T-helper 2 cell treated with Interferon-gamma antibody and Interleukin-4, amounts not matched to agents 5 μg/mL and 100 μg/mL, for 36 hours (primary cell): ENCODE data around the gene SMYD2.
A peak's percentile ranks its signal among the peaks of the same experiment; 100 is the strongest.

ENCODE experiments used
- DNase-seq: peaks from one replicate; pipeline ENCODE4 v3.0.0; 2021; ENCODE audit warnings: low spot score
- H3K27ac Mint-ChIP-seq: one replicate; pipeline ENCODE4 v1.8.0; 2021; ENCODE audit warnings: mild to moderate bottlenecking, mixed read lengths
- H3K27me3 Mint-ChIP-seq: one replicate; pipeline ENCODE4 v1.8.0; 2021; ENCODE audit warnings: low read depth, mixed read lengths
- H3K36me3 Mint-ChIP-seq: one replicate; pipeline ENCODE4 v1.8.0; 2021; ENCODE audit warnings: low read depth, mixed read lengths
- H3K4me1 Mint-ChIP-seq: one replicate; pipeline ENCODE4 v1.8.0; 2021; ENCODE audit warnings: low read depth, mixed read lengths
- H3K4me3 Mint-ChIP-seq: one replicate; pipeline ENCODE4 v1.8.0; 2022; ENCODE audit warnings: mild to moderate bottlenecking, moderate library complexity, mixed read lengths
- H3K9me3 Mint-ChIP-seq: one replicate; pipeline ENCODE4 v1.8.0; 2021; ENCODE audit warnings: mixed read lengths

SMYD2 gene

DNA sequence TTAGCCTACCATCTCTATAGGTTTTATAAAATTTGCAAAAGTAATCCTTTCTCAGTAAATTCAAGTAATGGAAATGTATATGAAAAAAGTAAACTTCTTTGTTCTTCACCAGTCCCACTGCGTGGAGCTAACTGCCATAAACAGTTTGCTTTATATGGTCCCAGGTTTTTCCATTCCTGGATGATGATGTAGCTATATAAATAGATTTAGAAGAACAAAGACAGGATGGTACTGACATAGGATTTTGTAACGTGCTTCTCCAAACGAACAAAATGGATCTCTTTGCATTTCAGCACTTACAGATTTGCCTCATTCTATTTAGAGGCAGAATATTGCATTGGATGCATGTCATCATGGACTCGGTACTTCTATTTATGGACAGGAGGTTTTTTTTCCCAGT, 57.3 kb downstream of the SMYD2 start:
- Mint-ChIP-seq H3K36me3 (peaks cover 28% of the 10 kb centered on the region), H3K27ac (no peak overlapping the region), H3K27me3 (no peaks in the 10 kb centered on the region), H3K4me3 (no peak overlapping the region), H3K4me1 (peaks cover 21% of the 10 kb centered on the region), H3K9me3 (no peaks in the 10 kb centered on the region)
- no peak for DNase-seq

DNA sequence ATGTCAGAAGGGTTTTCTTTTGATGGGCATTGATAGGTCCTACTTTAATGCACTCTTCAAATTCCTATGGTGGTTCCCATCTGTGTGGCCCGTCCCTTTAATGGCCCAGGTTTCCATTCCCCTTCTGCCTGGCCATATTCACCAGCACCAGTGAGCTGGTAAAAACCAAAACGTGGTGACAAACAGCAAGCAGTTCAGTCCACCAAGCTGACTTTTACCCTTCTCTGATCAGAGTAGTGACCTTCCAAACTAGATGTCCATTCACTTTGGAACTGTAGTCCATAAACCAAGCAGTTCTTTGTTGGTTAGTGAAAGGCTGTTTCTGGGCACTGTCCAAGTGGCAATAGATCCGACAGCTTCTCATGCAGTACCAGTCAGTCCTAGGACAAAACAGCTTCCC, 60.5 kb downstream of the SMYD2 start:
- Mint-ChIP-seq H3K27me3 (no peaks in the 10 kb centered on the region), H3K4me1 (peaks cover 13% of the 10 kb centered on the region), H3K27ac (no peak overlapping the region), H3K4me3 (no peak overlapping the region), H3K36me3 (peaks cover 48% of the 10 kb centered on the region), H3K9me3 (peaks cover 17% of the 10 kb centered on the region)
- DNase-seq, result no peak

DNA sequence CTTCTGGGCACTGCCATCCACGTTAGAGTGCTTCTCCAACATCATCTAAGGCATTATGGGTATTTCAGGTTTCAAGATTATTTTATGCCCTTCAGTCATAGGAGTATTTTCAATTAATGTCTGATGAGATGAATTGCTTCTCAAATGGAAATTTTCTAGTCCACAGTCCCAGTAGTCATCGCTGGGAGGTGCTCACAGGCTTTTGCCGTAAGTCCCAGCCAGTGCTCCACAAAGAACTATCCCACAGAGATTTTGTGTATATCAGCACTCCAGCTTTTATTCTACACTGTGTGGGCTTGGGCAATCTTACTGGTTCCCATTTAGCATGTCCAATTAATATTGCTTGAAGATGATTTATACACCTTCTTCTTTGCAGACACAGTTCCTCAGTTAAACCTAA, 61.0 kb downstream of the SMYD2 start:
- Mint-ChIP-seq H3K36me3 (peaks cover 44% of the 10 kb centered on the region), H3K27me3 (no peaks in the 10 kb centered on the region), H3K4me1 (peaks cover 8% of the 10 kb centered on the region), H3K9me3 (peaks cover 17% of the 10 kb centered on the region), H3K27ac (no peak overlapping the region), H3K4me3 (no peak overlapping the region)
- DNase-seq, result no peak

DNA sequence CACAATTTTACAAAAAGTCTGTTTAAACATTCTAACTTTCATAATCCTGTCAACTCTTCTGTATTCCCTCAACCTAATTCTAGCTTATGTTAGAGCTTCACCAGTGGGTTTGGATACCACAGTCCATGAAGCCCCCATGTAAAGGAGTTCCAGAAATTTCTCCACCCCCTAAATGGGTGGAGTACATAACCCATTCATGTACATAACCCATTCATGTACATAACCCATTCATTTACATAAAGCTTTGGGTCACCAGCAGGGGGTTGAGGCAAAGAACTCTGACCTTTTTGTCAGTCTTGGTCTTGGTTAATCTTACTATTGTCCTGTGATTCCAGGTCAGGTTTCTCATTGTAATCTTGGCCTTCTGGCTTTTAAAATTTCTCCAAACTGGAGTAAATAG, 61.6 kb downstream of the SMYD2 start:
- Mint-ChIP-seq H3K27ac (no peak overlapping the region), H3K27me3 (no peaks in the 10 kb centered on the region), H3K4me3 (no peak overlapping the region), H3K36me3 (peaks cover 42% of the 10 kb centered on the region), H3K9me3 (peaks cover 17% of the 10 kb centered on the region), H3K4me1 (peaks cover 3% of the 10 kb centered on the region)
- DNase-seq, result no peak

DNA sequence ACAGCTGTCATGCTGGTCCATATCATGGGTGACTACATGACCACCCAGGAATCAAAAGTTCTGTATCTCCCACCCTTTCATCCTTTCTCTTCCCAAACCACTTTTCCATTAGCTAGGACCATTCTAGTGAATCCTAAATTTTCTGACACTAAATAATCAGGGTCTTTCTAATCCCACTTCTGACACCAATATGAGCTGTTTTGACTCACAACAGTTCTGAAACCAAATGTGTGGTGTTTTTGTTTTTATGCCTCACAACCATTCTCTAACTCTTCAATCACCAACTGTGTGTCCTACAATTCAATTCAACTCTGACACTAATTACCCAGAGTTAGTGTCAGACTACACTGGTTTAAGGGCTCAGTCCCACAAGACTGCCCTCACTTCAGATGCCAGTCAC, 63.9 kb downstream of the SMYD2 start:
- no peak overlapping the region for H3K4me3 Mint-ChIP-seq
- DNase-seq, result no peak
- no peak overlapping the region for H3K27ac Mint-ChIP-seq
- peaks cover 17% of the 10 kb centered on the region for H3K9me3 Mint-ChIP-seq
- peaks cover 43% of the 10 kb centered on the region for H3K36me3 Mint-ChIP-seq
- no peaks in the 10 kb centered on the region for H3K27me3 Mint-ChIP-seq
- no peaks in the 10 kb centered on the region for H3K4me1 Mint-ChIP-seq

DNA sequence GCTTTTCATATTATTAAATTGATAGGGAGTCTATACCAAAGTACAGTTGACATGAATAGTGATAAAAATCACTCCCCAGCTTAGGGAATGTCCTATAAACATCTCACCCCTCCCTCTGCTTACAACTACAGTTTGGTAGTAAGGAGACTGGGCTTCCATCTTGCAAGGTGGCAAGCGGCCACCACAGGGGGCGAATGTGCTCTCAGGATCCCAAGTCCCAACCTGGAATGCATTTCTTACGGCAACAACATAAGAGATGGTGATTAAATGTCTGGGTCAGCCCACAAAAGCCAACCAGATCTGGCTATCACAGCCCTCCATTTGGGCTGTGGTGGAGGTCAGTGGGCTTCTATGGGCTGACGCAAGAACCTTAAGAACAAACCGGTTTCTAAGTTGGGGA, 68.0 kb downstream of the SMYD2 start:
- Mint-ChIP-seq H3K4me1 (no peaks in the 10 kb centered on the region), H3K36me3 (peaks cover 33% of the 10 kb centered on the region), H3K27ac (no peak overlapping the region), H3K9me3 (peaks cover 12% of the 10 kb centered on the region), H3K4me3 (no peak overlapping the region), H3K27me3 (no peaks in the 10 kb centered on the region)
- DNase-seq, result no peak

DNA sequence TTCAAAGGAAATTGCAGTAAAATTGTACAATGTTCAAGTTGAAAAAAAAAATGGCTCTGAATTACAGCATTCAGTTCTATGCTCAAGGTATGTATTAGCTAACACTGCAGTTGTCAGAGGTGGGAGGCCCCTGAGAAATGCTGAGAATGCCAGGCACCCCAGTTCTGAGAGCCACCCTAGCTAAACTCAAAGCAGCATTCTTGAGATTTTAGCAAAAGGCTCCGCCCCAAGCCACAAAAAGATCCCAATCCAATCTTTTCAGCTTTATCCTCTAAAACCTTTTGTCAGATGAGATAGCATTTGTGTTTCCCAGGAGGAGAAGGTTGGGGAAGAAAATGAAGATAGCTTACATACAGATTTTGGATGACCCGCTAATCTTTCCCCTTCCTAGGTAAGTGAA, 68.8 kb downstream of the SMYD2 start:
- no peaks in the 10 kb centered on the region for H3K27me3 Mint-ChIP-seq

DNA sequence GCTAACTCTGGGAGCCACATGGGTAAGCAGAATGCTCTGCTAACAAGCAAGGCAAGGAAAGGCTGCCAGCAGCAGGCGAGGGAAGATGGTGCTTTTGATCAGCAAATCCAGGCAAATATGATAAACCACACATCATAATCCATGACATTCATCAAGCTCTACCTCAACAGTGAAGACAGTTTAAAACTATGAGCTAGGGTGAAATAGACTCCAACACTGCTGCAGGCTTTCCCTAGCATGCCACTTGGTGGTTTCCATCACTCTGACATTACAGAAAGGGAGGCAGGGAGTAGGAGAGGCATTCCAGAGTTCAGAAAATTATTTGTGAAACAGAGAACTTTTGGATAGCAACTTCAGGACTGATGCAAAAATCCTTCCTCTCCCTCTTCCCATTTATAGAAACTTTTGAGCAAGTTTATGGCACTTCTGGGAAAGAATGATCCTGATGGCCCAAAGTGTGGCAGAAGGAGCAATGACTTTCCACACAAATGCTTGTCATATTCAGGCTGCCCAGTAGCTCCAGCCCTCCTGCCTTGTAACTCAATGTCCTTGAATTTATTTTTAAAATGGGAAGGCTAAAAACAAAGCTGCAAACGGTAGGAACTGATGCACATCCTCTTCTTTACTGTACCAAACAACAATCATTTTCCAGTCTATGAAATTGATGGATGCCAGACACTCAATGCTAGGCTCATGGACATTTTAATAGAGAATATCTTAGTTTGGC, 70.8 kb downstream of the SMYD2 start:
- H3K36me3 Mint-ChIP-seq, result peaks cover 26% of the 10 kb centered on the region
- no peaks in the 10 kb centered on the region for H3K27me3 Mint-ChIP-seq

More for the DNA sequence above, 68.8 kb downstream of the SMYD2 start:
- Mint-ChIP-seq H3K9me3 (peaks cover 7% of the 10 kb centered on the region), H3K27ac (no peak overlapping the region), H3K4me3 (no peak overlapping the region), H3K4me1 (no peaks in the 10 kb centered on the region), H3K36me3 (peaks cover 26% of the 10 kb centered on the region)
- no peak for DNase-seq

DNA sequence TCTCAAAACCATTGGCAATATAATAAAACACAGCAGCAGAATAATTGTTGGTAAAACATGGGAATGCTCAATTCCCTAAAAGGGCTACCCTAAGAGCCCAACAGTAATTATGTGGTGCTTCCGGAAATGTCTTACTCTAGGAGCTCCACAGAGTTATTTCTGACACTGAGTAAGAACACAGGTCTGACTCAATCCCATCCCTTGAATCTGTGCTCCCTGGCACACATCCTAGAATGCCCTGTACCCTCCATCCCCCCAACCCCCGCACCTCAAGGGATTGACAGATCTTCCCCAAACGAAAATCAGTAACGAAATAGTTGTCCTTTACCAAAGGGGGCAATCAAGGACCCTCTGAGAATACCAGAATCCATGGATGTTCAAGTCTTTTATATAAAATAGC, 71.9 kb downstream of the SMYD2 start:
- H3K4me3 Mint-ChIP-seq, result no peak overlapping the region
- no peaks in the 10 kb centered on the region for H3K27me3 Mint-ChIP-seq
- H3K36me3 Mint-ChIP-seq, result peaks cover 24% of the 10 kb centered on the region
- no peak overlapping the region for H3K27ac Mint-ChIP-seq
- DNase-seq, result no peak
- no peaks in the 10 kb centered on the region for H3K4me1 Mint-ChIP-seq
- no peaks in the 10 kb centered on the region for H3K9me3 Mint-ChIP-seq

More for the DNA sequence above, 70.8 kb downstream of the SMYD2 start:
- no peak overlapping the region for H3K4me3 Mint-ChIP-seq
- DNase-seq, result no peak
- H3K4me1 Mint-ChIP-seq, result no peaks in the 10 kb centered on the region
- no peak overlapping the region for H3K27ac Mint-ChIP-seq
- H3K9me3 Mint-ChIP-seq, result no peaks in the 10 kb centered on the region

DNA sequence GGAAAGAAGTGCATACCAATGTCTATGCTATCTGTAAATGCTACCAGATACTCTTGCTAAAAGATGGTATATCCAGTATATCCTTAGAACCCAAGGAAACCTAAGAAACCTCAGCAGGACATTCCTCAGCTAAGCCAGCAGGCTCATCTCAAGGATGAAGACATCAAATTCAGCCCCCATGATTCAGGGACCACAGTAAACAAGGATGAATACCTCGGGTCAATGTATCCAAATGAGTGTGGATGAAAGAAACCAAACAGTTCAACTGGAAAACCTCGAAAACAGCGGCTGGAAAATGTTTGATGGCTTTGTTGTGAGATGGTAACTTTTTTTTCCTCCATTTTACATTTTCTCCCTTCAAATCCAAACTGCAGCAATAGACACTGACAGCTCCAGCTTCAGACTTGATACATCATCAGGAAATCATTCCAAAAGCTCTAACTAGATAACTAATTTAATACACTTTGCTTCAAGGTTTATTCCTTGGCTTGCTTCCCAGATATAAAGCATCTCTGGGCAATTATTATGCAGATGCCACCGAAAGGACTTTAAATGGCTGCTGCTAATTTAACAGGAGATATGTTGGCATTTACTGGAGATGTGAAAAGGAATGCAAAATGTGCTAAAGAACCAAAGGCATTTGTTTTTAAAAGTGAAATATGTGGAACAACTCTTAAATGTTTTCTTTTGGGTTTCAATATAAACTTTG, 73.6 kb downstream of the SMYD2 start:
- H3K9me3 Mint-ChIP-seq, result no peaks in the 10 kb centered on the region
- no peaks in the 10 kb centered on the region for H3K27me3 Mint-ChIP-seq
- peaks cover 23% of the 10 kb centered on the region for H3K36me3 Mint-ChIP-seq
- H3K4me1 Mint-ChIP-seq, result no peaks in the 10 kb centered on the region
- DNase-seq, result no peak
- no peak overlapping the region for H3K27ac Mint-ChIP-seq
- H3K4me3 Mint-ChIP-seq, result no peak overlapping the region

DNA sequence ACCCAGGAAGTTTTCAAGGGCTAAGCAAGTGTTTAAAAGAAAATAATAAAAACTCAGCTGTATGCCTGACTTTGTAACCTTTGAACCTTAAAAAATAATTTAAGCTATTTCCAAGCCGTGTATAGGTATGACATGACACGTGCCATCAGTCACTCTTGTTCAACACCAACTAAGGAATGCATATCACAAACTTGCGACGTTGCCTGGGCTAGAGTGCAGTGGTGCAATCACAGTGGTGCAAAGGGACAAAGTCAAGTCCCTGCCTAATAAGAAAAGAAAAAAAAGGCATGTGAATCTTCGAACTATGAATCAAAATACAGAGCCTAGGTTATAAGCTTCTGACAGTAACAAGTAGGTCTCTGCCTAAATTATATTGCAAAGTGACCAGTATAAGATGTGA, 79.2 kb downstream of the SMYD2 start:
- H3K4me3 Mint-ChIP-seq, result no peak overlapping the region
- H3K9me3 Mint-ChIP-seq, result peaks cover 3% of the 10 kb centered on the region
- peaks cover 28% of the 10 kb centered on the region for H3K4me1 Mint-ChIP-seq
- H3K27me3 Mint-ChIP-seq, result no peaks in the 10 kb centered on the region
- no peak for DNase-seq
- no peak overlapping the region for H3K27ac Mint-ChIP-seq
- peaks cover 51% of the 10 kb centered on the region for H3K36me3 Mint-ChIP-seq

DNA sequence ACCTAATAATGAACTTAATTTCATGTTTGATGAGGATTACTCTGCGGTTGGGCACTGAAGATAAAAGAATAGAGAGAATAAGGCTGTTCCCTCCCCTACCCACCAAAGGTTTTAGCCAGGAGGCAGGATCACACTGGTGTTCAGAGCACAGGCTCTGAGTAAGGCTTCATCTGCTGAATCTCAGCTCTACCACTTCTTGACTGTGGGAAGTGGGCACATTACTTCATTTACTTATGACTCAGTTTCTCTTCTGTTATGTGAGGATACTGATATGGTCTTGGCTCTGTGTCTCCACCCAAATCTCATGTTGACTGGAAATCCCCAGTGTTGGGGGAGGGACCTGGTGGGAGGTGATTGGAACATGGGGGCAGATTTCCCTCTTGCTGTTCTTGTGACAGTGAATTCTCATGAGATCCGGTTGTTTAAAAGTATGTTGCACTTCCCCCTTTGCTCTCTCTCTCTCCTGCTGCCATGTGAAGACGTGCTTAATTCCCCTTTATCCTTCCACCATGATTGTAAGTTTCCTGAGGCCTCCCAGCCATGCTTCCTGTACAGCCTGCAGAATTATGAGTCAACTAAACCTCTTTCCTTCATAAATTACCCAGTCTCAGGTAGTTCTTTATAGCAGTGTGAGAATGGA, 79.7 kb downstream of the SMYD2 start:
- peaks cover 47% of the 10 kb centered on the region for H3K36me3 Mint-ChIP-seq
- DNase-seq, result no peak
- H3K4me1 Mint-ChIP-seq, result peaks cover 28% of the 10 kb centered on the region
- H3K9me3 Mint-ChIP-seq, result peaks cover 3% of the 10 kb centered on the region
- H3K4me3 Mint-ChIP-seq, result no peak overlapping the region
- H3K27me3 Mint-ChIP-seq, result no peaks in the 10 kb centered on the region
- H3K27ac Mint-ChIP-seq, result no peak overlapping the region

DNA sequence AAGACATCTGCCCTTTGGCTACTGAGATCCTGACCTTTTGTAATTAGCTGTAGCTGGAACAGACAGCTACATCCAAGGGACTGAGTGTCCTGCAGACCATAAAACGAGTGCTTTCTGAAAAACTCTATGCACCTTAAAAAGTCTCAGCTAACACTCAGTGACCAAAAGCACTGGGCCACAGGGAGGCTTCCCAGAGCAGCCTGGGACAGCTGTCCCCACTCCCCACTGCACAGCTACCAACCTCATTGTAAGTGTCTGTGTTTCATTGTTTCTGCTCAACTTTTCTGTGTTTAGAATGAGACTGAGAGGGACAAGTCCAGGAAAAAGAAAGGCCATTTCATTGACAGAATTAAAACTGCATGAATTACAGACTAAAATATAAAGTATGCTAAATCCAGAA, 80.7 kb downstream of the SMYD2 start:
- peaks cover 28% of the 10 kb centered on the region for H3K4me1 Mint-ChIP-seq
- peaks cover 48% of the 10 kb centered on the region for H3K36me3 Mint-ChIP-seq
- DNase-seq, result no peak
- H3K9me3 Mint-ChIP-seq, result peaks cover 3% of the 10 kb centered on the region
- H3K27me3 Mint-ChIP-seq, result no peaks in the 10 kb centered on the region
- no peak overlapping the region for H3K27ac Mint-ChIP-seq
- no peak overlapping the region for H3K4me3 Mint-ChIP-seq

DNA sequence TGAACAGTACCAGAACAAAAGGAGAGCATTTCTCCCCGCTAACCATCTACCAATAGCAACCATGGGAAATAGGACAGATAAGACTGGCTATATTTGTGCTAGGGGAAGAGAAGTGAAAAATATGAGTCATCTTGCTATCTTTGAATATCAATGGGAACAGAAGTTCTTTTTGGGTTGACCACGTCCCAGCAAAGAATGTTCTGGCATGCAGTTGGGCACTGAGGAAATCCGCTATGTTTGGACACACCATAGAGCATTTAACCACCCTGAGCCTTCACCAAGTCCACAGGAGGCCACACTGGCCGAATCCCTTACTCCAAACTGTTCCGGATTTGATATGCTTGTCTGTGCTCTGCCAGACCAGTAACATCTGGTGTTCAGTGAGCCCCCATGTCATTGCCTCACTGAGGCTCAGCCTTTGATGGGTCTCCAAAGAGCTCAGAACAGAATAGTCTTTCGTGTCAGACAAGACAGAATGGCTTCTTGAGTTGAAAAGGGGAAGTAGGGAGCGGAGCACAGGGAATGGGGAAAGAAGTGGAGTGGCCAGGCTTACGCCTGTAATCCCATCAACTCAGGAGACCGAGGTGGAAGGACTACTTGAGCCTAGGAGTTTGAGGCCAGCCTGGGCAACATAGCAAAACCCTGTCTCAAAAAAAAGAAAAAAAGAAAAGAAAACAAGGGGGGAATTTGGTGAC, 81.4 kb downstream of the SMYD2 start:
- Mint-ChIP-seq H3K4me1 (peaks cover 28% of the 10 kb centered on the region), H3K9me3 (peaks cover 3% of the 10 kb centered on the region), H3K36me3 (peaks cover 44% of the 10 kb centered on the region), H3K27ac (peak overlapping the region; percentile 41), H3K4me3 (no peak overlapping the region), H3K27me3 (no peaks in the 10 kb centered on the region)
- DNase-seq, result no peak
